ENCODE measurements around the gene PIGS.
"Not testable (repeated sequence)": the region's sequence is repeated elsewhere in the genome, so short reads cannot be mapped to it uniquely, and the experiment has no call there.

Gene PIGS

DNA sequence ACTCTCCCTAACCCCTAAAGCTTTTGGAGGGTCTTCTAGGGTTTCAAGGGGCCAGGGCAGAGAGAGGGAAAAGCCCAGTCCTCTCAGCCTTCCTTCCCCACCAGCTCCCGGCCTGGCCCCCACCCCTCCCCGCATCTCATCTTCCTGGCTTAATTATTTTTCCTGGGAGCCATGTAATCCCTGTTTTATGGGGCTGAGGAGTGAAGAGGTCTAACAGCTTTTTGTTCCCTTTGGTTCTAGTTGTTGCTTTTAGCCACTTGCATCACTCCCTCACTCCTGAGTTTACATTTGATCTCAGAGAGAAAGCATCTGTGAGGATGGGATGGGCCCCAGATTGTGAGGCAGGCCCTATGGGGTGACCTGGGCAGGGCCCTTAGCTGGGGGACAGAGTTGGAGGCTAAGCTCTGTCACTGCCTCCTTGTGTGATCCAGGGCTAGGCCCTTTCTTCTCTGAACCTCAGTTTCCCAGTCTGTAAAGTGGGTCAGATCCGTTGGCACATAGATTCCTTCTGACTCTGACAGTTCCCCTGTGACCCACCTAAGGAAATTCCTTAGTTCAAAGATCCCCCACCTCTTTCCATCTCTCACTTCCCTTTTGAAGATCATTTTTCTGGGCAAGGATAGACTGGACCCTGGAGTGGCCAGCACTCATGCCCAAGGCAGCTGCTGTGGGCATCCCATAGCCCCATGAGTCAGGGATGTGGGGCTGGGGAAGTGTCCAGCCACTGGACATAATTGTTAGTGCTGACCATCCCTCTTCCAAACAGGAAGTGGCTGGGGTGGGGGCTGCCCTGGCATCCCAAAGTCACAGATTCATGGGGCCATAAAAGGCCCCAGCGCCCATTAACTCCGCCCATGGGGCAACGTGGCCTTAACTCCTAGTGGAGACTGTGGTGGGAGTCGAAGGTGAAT, 39.0 kb downstream of the PIGS start:
- no peak for DNase-seq (ENCODE audit: low read depth in 2 of 3, low spot score in 1 of 3)

DNA sequence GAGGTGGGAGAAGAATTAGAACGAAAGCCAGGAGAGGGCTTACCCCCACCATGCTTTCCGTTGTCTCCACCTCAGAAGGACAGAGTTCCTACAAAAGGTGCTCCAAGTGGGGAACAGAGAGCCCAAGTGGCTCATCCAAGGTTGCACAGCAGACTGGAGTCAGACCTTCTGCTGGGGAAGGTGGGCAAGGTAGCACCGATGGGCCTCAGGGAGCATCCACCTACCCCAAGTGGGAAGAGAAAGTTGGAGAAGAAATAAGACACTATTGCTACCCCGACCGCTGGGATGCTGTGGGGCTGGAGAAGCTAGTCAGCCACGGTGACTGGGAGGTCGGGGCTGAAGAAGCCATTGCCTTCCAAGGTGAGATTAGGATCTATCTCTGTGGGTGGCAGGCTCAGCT, 40.4 kb downstream of the PIGS start:
- no peak for DNase-seq (ENCODE audit: low read depth in 2 of 3, low spot score in 1 of 3)

DNA sequence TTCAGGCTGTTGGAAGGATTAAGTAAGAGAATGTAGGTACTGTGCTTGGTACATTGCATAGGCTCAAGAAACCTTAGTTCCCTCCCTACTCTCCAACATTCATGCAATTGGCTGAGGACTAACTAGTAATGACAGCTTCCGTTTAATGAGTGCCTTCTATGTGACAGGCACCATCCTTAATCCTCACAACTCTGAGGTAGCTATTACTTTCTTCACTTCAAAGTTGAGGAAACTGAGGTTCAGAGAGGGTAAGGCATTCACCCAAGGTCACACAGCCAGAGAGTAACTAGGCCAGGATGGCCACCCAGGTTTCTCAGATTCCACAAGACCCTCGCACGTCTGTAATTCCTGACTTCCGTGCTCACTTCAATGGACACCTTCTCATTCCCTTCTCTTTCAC, 41.1 kb downstream of the PIGS start:
- no peak for DNase-seq (ENCODE audit: low read depth in 2 of 3, low spot score in 1 of 3)

DNA sequence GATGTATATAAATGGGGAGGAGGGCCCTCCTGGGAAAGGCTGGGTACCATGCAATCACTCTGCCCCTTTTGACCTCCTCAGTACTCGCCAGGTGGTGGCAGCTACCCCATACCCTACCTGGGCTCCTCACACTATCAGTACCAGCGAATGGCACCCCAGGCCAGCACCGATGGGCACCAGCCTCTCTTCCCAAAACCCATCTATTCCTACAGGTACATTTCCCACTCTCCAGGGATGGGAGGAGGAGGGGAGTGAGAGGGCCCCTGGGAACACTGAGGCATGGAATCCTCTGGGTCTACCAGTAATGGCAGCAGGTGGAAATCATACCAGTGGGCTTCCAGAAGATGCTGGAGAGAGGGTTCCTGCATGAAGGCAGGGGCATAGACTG, 42.3 kb downstream of the PIGS start:
- no peak for DNase-seq (ENCODE audit: low read depth in 2 of 3, low spot score in 1 of 3)

DNA sequence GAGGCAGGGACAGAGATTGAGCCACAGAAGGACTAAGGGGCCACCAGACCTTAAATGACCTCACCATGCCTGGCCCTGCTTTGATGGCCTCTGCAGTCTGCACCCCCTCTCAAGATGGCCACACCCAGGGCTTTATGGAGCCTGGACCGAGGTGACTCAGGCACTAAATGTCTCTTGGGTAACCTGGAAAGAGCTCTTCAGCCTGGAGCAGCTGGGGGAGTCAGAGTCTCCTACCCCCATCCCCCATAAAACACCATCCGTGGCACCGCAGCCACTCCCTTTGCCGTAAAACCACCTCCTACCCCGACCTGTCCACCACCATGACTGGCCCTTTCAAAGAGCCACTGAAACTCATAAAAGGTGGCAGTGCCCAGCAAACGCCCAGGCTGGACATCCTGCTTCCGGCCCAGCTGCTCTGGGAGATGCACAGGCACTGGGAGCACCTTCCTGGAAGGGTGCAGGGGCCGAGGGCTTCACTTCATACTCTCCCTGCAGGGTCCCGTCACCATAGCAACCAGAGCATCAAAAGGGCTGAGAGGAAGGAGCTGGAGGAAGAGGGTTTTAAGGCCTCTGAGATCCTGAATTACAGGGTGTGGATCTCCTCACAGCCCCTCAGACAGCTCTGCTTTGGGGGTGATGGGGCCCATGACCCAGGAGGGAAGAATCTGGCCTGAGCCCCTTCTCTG, 42.9 kb downstream of the PIGS start:
- no peak for DNase-seq (ENCODE audit: low read depth in 2 of 3, low spot score in 1 of 3)

DNA sequence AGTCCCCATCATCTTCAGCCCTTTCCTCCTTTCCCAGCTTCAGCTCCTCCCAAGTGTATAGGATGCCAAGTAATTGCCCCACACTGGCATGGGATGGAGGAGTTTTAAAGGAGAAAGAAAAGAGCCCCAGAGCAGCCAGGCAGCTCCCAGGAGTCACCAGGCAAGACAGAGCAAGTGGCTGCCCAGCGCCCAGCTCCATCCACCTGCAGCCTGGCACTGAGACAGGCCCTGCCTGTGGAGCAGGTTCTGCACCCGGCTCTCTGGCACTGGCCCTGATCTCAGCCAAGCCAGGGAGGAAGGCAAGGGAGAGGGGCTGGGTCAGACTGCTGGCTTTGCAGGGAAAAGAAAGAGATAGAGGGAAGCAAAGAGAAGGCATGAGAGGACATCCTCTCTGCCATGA, 43.5 kb downstream of the PIGS start:
- DNase-seq (ENCODE audit: low read depth in 2 of 3, low spot score in 1 of 3) = no peak

DNA sequence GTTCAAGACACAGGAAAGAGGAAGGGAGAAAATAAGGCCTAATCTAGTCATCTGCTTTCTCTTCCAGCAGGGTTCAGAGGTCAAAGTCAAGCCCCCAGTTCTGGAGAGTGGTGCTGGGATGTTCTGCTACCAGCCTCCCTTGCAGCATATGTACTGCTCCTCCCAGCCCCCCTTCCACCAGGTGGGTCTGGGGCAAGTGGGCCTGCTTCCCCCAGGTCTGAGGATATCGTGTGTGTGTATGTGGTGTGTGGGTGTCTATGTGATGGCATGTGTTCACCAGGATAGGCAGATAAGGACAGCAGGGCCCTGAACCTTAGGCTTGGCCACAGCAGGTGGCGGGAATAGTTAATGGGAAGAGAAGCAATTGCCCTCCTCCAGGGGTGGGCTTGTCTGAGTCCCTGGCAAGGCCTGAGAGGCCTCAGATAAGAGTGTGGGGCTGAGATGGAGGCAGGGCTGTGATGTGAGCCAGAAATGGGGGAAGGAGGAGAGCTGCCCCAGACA, 44.1 kb downstream of the PIGS start:
- no peak for DNase-seq (ENCODE audit: low read depth in 2 of 3, low spot score in 1 of 3)

DNA sequence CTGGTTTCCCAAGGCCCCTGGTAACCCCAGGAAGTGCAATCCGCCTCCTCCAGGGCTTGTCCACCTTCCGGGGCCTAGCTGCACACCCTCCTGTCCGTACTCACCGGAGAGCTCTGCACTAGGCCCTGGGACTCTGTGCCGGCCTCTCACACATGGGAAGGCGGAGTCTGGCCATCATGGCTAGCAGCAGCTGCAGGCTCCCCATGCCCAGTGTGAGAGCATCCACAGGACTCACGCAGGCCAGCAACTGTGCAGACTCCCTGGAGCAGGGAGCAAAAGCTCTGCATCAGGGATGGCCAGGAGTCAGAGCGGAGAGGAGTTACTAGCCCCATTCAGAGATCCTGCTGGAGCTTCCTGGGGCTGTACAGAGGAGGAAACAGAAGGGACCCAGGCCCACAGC, 44.9 kb downstream of the PIGS start:
- DNase-seq (ENCODE audit: low read depth in 2 of 3, low spot score in 1 of 3) = no peak

DNA sequence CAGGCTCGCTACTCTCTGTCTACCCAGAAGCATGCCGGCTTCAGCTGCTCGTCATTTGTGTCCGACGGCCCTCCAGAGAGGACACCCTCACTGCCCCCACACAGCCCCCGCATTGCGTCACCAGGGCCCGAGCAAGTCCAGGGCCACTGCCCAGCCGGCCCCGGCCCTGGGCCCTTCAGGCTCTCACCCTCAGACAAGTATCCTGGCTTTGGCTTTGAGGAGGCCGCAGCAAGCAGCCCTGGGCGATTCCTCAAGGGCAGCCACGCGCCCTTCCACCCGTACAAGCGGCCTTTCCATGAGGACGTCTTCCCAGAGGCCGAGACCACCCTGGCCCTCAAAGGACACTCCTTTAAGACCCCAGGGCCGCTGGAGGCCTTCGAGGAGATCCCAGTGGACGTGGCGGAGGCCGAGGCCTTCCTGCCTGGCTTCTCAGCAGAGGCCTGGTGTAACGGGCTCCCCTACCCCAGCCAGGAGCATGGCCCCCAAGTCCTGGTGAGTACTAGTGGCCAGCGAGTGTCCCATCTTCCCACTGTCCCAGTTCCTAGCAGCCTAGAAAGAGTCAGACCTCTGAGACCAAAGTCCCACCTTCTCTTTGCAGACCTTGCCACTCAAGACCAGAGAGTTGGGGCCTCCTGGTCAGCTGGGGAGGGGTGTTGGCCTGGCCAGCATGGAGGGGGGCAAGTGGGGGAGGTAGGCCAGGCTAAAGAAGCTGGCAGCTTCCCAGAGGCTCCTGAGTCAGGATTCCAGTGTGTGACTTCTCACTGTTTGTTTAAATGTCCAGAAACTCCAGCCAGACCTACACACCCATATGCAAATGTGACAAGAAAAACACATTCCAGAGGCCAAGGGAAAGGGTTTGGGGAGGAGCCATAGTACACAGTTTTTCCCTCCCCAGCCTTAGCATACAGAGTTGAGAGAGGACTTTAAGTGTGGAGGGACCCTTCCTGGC, 46.6 kb downstream of the PIGS start:
- DNase-seq (ENCODE audit: low read depth in 2 of 3, low spot score in 1 of 3) = no peak

DNA sequence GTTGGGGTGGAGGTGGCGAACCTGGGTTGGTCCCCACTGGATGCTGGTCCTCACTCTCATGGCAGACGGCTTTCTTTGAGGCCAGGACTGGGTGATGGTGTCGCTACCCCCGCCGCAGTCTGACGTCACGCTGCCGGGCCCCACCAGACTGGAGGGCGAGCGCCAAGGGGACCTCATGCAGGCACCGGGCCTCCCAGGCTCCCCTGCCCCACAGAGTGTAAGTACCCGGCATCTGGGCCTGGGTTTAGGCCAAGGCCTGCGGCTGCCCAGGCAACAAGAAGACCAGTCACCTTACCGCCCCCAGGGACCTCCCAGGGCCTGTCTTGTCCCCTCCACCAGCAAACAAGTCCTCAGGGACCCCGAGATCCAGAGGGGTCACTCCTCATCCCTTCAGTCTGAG, 47.4 kb downstream of the PIGS start:
- DNase-seq (ENCODE audit: low read depth in 2 of 3, low spot score in 1 of 3) = no peak

DNA sequence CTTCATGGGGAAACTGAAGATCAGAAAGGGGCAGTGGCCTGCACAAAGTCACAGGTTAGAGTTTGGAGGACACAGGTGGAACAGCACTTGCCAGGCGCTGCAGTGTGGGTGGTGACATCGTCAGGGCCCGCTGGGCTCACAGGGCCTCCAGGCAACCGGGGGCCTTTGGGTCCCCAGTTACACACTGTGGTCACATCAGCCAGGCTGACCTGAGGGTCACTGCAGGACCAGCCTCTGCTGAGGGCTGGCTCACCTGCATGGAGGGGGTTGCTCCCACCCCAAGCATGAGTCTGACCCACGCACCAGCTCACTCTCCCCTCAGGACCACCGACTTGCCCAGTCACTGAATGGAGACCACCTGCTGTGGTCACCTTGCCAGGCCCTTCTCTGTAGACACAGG, 48.1 kb downstream of the PIGS start:
- no peak for DNase-seq (ENCODE audit: low read depth in 2 of 3, low spot score in 1 of 3)

DNA sequence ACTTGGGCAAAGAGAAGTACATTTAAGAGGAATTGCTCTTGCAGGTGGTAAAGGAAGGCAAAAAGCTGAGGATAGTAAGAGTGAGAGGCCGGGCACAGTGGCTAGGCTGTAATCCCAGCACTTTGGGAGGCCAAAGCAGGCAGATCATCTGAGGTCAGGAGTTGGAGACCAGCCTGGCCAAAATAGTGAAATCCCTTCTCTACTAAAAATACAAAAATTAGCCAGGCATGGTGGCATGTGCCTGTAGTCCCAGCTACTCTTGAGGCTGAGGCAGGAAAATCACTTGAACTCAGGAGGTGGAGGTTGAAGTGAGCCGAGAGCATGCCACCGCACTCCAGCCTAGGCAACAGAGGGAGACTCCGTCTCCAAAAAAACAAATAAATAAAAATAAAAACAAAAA, 49.0 kb downstream of the PIGS start:
- DNase-seq (ENCODE audit: low read depth in 2 of 3, low spot score in 1 of 3) = not testable (repeated sequence)

DNA sequence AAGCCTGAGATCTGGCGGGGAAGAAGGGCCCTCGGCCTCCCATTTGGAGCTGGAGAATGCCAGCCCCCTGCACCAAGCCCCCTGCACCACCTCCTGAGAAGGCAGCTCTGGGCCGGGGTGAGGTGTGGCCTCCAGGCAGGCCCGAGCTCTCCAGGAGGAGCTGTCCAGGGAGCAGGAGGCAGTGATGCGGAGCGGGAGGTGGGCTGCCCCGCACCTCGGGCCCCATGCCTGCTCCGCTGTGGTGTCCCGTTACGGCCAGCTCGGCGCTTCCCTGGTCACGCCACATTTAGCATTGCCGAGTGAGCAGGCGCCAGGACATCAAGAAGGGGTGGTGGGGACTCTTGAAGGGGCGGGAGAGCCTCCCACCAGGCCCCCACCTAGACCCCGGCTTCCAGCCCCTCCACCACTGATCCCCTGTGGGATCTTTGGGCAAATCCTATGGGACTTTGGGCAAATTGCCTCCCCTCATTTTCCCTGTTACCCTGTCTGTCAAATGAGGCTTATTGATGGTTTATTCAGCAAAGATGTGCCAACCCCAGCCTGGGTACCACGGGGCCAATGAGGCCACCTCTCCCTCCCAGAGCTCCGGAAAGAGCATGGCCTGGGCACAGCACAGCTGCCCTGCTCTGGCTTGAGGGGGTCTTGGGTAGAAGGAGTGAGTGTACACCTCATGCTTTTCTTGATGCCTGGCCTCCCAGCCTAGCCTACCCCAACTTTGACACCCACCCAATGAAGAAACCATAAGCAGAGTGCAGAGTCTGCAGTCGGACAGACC, 49.8 kb downstream of the PIGS start:
- DNase-seq (ENCODE audit: low read depth in 2 of 3, low spot score in 1 of 3) = no peak

DNA sequence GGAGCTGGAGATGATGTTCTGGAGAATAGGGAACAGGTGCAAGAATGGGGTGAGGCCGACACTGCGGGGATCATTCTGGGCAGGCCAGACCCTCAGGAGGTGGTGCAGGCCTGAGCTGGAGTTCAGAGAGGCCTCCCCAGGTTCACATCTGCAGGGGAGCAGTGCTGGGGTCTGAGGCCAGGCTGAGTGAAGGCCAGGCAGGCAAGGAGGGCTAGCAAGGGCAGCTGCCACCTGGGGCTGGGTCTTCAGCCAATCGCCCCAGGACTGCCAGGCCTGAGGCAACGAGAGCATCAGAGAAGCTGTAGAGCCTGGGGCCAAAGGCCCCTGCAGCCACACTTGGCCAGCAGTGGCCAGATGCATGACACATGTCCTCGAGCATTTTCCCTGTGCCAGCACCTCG, 50.6 kb downstream of the PIGS start:
- no peak for DNase-seq (ENCODE audit: low read depth in 2 of 3, low spot score in 1 of 3)

DNA sequence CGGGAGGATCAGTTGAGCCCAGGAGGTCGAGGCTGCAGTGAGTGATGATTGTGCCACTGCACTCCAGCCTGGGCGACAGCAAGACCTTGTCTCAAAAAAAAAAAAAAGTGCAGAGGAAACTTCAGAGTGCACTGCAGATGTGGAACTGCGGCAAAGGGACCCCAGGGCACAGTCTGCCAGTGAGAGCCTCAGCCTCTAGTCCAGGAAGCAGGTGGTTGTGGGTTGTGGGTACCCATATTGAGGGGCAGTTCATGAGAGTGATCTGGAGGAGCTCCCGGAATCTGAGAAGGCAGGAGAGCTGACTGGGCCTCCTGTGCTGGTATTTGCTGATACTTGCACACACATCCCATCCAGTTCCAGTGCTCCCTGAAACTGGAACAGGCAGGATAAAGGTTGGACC, 52.1 kb downstream of the PIGS start:
- no peak for DNase-seq (ENCODE audit: low read depth in 2 of 3, low spot score in 1 of 3)

DNA sequence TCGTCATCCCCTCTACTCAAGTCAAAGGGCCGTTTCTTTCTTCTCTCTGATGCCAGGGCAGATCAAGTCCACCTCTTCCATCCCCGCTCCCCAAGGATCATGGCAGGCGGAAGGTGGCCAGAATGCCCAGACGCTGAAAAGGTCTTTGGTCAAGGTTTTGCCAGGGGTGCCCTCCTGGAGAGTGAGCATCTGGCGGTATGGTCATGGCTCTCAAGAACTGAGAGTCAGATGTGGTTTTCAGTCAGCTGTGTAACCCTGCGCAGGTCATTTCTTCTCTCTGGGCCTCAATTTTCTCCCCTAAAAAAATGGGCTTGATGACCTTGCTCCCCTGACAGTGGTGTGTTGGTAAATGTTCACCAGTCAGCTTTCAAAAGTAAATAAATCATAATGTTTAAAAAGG, 52.7 kb downstream of the PIGS start:
- no peak for DNase-seq (ENCODE audit: low read depth in 2 of 3, low spot score in 1 of 3)

DNA sequence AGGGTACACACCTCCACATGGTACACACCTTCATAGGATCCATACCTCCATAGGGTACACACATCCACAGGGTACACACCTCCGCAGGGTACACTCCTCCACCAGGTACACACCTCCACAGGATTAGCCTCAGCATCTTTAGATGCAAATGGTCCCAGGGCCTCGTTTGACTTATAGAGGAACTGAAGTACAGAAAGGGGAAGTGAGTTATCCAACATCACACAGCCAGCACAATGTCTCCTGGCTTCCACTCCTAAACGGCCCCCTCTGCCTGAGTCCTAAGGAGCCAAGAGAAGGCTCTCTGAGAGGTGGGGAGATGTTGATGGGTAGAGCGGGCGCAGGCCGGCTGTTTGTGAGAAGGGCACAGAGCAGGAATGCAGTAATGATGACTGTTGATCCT, 53.2 kb downstream of the PIGS start:
- no peak for DNase-seq (ENCODE audit: low read depth in 2 of 3, low spot score in 1 of 3)

DNA sequence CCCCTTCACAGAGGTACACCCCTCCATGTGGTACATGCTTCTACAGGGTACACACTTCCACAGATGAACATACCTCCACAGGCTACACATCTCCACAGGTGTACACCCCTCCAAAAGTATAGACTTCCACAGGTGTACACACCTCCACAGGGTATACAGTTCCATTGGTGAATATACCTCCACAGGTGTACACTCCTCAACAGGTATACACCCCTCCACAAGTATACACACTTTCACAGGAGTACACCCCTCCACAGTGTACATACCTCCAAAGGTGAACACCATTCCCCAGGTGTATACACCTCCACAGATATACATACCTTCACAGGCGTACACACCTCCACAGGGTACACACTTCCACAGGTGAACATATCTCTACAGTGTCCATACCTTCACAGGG, 55.8 kb downstream of the PIGS start:
- no peak for DNase-seq (ENCODE audit: low read depth in 2 of 3, low spot score in 1 of 3)

DNA sequence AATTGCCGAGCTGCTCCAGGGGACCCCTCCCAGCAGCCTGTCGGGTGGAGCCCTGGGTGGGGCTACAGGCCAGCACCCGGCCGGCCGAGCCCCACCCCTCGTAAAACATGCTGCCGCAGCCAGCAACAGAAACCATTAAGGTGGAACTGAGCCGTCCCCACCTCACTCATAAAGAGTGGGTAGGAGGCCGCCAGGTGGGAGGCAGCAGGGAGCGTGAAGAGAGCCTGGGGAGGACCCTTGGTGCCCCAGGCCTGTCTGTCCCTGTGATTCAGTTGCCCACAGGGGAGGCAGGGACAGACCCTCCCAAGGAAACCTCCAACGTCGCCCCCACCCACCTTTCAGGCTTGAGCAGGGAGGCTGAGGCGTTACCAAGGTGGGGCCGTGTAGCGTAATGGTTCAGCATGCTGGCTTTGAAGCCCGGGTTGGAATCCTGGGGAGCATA, 56.7 kb downstream of the PIGS start:
- no peak for DNase-seq (ENCODE audit: low read depth in 2 of 3, low spot score in 1 of 3)

DNA sequence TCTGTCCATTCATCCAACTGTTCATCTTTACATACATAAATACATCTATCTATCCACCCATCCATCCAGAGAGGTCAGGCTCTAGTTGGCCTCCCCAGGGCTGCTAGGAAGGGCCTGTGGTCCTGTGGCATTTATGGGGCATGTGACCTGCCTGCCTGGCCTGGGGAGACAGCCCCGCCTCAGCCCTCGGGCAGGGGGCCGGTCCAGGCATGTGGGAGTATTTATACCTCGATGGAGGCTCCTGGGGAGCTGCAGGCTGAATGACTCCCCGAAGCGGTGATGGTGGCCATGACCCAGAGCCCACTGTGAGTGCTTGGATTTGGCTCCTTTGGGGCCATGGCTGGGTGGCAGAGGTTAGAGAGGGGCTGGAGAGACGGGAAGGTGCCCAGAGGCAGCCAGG, 57.8 kb downstream of the PIGS start:
- DNase-seq (ENCODE audit: low read depth in 2 of 3, low spot score in 1 of 3) = no peak
